Measurements from ENCODE around the gene COG7. TPM values are rescaled to one million over a fixed set of nuclear protein-coding genes. Genes with fewer than 3 reads are reported as not detected.

Gene COG7
- total RNA-seq, 2 donors from 2014 or later, result 34.0 to 35.3 TPM

GRCh38 chr16:23478566-23478965 is 25.6 kb upstream of the COG7 start:
- Histone ChIP-seq H3K36me3 (peaks cover 23 to 43% of the 10 kb centered on the region in 2 donors), H3K9me3 (no peaks in the 10 kb centered on the region), H3K27me3 (replicated peaks; ENCODE audit: insufficient read depth) (no peaks in the 10 kb centered on the region), H3K27ac (no peak overlapping the region), H3K4me3 (no peak overlapping the region), H3K4me1 (replicated peaks) (no peaks in the 10 kb centered on the region)
- WGBS, result 97% methylated on average over 3 of the region's 3 CpGs
- intact Hi-C loops (cut with DNase I), result no loop called here
- no peak for TF ChIP-seq POLR2A (IDR thresholded peaks at IDR 0.05)
- TF ChIP-seq, protein P1, sequence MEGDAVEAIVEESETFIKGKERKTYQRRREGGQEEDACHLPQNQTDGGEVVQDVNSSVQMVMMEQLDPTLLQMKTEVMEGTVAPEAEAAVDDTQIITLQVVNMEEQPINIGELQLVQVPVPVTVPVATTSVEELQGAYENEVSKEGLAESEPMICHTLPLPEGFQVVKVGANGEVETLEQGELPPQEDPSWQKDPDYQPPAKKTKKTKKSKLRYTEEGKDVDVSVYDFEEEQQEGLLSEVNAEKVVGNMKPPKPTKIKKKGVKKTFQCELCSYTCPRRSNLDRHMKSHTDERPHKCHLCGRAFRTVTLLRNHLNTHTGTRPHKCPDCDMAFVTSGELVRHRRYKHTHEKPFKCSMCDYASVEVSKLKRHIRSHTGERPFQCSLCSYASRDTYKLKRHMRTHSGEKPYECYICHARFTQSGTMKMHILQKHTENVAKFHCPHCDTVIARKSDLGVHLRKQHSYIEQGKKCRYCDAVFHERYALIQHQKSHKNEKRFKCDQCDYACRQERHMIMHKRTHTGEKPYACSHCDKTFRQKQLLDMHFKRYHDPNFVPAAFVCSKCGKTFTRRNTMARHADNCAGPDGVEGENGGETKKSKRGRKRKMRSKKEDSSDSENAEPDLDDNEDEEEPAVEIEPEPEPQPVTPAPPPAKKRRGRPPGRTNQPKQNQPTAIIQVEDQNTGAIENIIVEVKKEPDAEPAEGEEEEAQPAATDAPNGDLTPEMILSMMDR (IDR thresholded peaks at IDR 0.05), result no peak
- TF ChIP-seq POLR2AphosphoS5 (IDR thresholded peaks at IDR 0.05), result no peak
- no peak for DNase-seq (ENCODE audit: low spot score)

DNA sequence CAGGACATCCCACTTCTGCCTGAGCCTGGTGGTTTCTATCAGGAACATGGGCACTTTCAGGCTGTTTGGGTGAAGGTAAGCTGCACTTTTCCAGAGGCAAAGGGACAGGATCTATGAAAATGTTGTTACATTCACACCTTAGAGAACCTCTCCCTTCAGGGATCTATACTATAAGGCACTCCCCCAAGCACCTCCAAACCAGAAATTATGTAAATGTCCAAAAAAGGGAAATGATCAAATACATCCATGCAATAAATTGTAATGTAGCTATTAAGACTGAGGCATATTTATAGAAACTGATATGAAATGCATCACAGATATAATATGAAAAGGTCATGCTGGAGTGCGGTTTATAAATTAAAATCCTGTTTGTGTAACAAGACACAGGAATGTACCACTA is 23.3 kb upstream of the COG7 start:
- Histone ChIP-seq H3K9me3 (no peaks in the 10 kb centered on the region), H3K27me3 (replicated peaks; ENCODE audit: insufficient read depth) (no peaks in the 10 kb centered on the region), H3K36me3 (peaks cover 15 to 31% of the 10 kb centered on the region in 2 donors), H3K4me1 (replicated peaks) (no peaks in the 10 kb centered on the region), H3K27ac (no peak overlapping the region), H3K4me3 (no peak overlapping the region)
- 87% methylated on average over 1 of the region's 1 CpG for WGBS
- intact Hi-C loops (cut with DNase I), result no loop called here
- DNase-seq (ENCODE audit: low spot score), result no peak
- TF ChIP-seq, protein P1 (IDR thresholded peaks at IDR 0.05), result no peak
- TF ChIP-seq POLR2A (IDR thresholded peaks at IDR 0.05) (no peak), POLR2AphosphoS5 (IDR thresholded peaks at IDR 0.05) (no peak)

DNA sequence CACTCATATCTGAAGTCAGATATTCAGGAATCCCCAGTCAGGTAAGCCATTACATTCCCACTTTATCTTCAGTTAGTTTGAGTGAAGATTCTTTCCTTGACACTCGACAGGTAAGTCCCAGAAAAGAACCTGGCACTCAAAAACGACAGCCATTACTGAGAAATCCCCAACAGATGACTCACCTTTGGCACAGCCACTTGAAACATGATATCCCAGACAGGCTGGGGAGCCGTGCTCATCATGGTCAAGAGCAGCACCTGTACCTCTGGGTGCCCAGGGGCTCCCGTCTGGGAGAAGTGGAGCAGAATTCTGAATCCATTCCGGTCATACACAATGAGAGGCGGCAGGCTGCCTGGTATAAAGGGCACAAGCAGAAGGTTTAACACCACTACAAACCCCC is 16.8 kb upstream of the COG7 start:
- H3K36me3 ChIP-seq, result peaks cover 6 to 21% of the 10 kb centered on the region in 2 donors
- DNase-seq (ENCODE audit: low spot score), result peak; percentile 50

DNA sequence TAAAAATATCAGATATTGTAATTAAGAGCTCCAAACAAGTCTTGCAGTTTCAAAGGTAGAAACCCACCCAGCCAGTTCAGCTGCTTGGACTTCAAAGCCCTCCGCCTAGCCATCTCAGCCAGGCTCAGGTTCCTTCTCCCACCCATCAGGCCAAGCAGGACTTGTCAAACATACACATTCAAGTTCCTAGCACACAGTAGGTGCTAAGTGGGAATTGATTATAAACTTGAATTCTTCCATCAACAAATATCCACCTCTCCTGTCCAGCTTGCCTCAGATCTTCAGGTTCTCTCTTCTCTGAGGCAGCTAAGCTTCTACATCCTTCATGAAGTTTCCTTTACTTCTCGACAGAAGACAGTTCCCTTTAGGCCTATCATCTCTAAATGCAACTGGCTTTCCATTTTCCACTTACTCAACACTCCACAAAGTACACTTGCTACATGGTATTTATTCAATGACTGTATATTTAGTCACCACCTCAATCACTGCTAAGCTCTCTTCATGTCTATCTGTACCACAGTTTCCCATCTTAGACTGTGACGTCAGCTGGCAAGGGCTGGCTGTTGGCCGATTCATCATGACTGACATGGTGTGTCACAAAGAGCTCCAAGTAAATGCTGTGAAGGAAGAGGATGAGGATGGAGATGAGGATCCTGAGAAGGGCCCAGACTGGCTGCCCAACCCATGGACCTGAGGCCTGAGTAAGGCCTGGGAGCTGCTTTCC is 13.3 kb upstream of the COG7 start:
- Histone ChIP-seq H3K4me1 (replicated peaks) (no peaks in the 10 kb centered on the region), H3K9me3 (no peaks in the 10 kb centered on the region), H3K27me3 (replicated peaks; ENCODE audit: insufficient read depth) (no peaks in the 10 kb centered on the region), H3K27ac (no peak overlapping the region), H3K36me3 (peaks cover 6 to 21% of the 10 kb centered on the region in 2 donors), H3K4me3 (no peak overlapping the region)
- 88% methylated on average over 4 of the region's 4 CpGs for WGBS
- no peak for DNase-seq (ENCODE audit: low spot score)
- TF ChIP-seq, protein P1 (IDR thresholded peaks at IDR 0.05), result no peak
- no peak for TF ChIP-seq POLR2A (IDR thresholded peaks at IDR 0.05)
- no peak for TF ChIP-seq POLR2AphosphoS5 (IDR thresholded peaks at IDR 0.05)
- intact Hi-C loops (cut with DNase I), result no loop called here

More for the DNA sequence above, 16.8 kb upstream of the COG7 start:
- H3K27ac ChIP-seq, result no peak overlapping the region
- no peaks in the 10 kb centered on the region for H3K9me3 ChIP-seq
- peak; percentile 61 for TF ChIP-seq POLR2AphosphoS5 (IDR thresholded peaks at IDR 0.05)
- TF ChIP-seq, protein P1 (IDR thresholded peaks at IDR 0.05), result no peak
- H3K27me3 ChIP-seq (replicated peaks; ENCODE audit: insufficient read depth), result no peaks in the 10 kb centered on the region
- H3K4me3 ChIP-seq, result no peak overlapping the region
- no peaks in the 10 kb centered on the region for H3K4me1 ChIP-seq (replicated peaks)
- 48% methylated on average over 6 of the region's 6 CpGs for WGBS
- intact Hi-C loops (cut with DNase I), result no loop called here

DNA sequence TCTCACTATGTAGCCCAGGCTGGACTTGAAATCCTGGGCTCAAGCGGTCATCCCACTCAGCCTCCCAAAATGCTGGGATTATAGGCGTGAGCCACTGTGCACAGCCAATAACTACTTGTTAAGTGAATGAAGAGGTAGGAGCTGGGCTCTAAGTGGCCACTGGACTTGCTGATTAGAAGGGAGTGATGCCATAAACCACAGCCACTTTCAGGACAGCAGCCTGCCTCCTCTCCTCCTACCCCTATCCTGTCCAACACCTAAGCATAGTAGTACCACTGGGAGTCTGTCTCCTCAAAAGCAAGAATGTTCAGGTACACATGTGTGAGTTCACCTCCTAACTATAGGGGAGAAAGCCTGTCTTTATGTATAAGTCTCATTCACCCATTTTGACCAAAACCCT is 12.2 kb upstream of the COG7 start:
- intact Hi-C loops (cut with DNase I), result no loop called here
- 100% methylated on average over 2 of the region's 2 CpGs for WGBS
- H3K36me3 ChIP-seq, result peaks cover 6 to 20% of the 10 kb centered on the region in 2 donors

More for the DNA sequence above, 12.2 kb upstream of the COG7 start:
- H3K4me3 ChIP-seq, result no peak overlapping the region
- no peak for DNase-seq (ENCODE audit: low spot score)
- H3K9me3 ChIP-seq, result no peaks in the 10 kb centered on the region
- no peaks in the 10 kb centered on the region for H3K27me3 ChIP-seq (replicated peaks; ENCODE audit: insufficient read depth)
- H3K4me1 ChIP-seq (replicated peaks), result no peaks in the 10 kb centered on the region
- TF ChIP-seq, protein P1 (IDR thresholded peaks at IDR 0.05), result no peak
- TF ChIP-seq POLR2AphosphoS5 (IDR thresholded peaks at IDR 0.05) (no peak), POLR2A (IDR thresholded peaks at IDR 0.05) (no peak)
- no peak overlapping the region for H3K27ac ChIP-seq
